GM18861 (cell line): Measurements from ENCODE around the gene PSRC1.
A peak's percentile ranks its signal among the peaks of the same experiment; 100 is the strongest.
"Not testable (repeated sequence)": the region's sequence is repeated elsewhere in the genome, so short reads cannot be mapped to it uniquely, and the experiment has no call there.

Source experiments
- ATAC-seq: cut with Tn5 transposase; IDR thresholded peaks from one replicate; pipeline ENCODE4 v1.9.1; 2021; ENCODE audit not compliant: unreplicated experiment

PSRC1 gene

DNA sequence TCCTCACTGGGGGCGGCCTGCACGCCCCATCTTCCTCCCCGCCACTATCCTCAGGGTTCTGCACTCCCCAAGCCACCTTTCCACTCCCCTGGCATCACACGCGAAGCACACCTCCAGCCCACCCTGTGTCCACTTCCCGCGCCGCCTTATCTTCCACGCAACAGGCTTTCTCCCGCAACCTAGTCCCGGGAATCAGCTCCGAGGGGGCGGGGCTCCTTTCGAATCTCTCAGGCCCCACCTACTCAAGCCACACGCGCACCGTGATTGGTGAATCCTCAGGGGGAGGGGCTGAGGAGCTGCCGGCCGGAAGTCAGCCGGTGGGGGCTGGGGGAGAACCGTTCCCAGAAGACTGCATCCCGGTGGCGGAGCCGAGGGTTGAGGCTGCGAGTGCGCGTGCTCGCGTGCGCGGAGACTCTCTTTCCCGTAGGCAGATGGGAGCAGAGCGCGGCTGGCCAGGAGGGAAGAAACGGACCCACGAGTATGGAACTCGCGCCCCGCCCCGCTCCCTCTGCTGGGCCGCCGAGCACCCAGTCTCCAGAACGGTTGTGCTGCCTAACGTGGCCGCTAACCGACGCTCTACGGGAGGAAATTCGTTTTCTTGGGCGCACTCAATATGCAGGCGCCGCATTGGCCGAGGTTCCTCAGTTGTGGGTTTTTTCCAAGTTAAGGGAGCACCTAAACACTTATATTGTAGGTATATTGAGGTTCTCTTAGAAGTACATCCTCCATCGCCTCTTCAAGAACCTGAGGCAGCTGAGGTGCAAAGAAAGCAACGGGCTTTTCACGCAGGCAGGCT, at the start of gene PSRC1:
Gene PSRC1 (minus strand): TSS at position 194 of the 796 bp plus-strand sequence.
- peak; percentile 82 for ATAC-seq

GRCh38 chr1:109331113-109331512, 48.2 kb upstream of the PSRC1 start:
- no peak for ATAC-seq

DNA sequence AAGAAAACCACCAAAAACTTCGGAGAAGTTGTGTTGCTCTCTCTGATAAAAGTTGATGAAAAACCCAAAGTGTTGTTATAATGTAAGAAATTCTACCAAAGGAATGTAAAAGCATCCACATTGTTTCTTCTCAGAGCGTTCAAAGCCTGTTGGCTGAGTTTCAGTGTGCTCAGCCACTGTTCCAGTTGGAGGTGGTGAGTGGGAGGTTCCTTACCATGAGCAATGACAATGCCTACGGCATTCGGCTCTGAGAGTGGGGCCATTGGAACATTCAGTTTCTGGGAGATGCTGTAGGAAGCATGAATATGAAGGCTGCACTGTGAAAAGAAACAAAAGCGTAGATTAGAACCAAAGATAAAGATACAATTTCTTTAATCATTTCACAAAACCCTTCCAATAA, 44.3 kb upstream of the PSRC1 start:
- no peak for ATAC-seq

GRCh38 chr1:109322974-109323373, 40.0 kb upstream of the PSRC1 start:
- no peak for ATAC-seq

DNA sequence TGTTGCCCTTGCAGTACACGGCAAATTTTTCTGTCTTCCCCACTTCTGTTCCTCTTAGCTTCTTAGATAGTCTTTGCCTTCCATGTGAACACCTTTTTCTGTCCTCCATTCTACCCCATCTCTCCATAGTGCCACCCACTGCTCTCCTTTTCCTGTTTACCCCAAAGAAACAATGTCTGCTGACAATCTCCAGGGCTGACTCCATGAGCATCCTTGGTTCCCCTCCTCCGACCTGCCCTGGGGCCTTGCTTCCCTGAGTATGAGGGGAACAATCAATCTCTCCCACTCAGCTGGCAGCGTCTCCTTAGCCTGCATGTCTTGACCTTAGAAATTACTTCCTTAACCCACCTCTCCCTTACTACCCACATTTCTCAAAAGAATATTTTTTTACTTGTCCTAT, 36.2 kb upstream of the PSRC1 start:
- ATAC-seq, result no peak

DNA sequence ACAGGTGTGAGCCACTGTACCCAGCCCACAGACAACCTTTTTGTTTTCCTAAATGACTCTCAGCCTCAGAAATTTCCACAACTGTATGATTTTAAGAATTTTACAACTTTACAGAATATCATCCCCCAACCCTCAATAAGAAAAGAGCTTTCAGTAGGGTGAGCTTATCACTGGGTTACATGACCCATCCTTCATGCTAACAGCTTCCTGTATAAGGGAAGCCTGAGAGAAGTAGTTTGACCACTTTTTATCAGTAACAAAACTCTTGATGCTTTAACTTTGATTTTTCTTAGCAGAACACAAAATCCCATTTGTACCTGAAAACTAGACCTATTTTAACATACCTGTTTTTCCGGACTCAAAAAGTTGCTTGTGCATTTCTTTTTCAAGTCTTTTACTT, 33.6 kb upstream of the PSRC1 start:
- ATAC-seq, result no peak

- no peak for ATAC-seq
Measured at GRCh38 chr1:109315288-109315687, 32.3 kb upstream of the PSRC1 start.

GRCh38 chr1:109314795-109315194, 31.9 kb upstream of the PSRC1 start:
- ATAC-seq, result no peak

DNA sequence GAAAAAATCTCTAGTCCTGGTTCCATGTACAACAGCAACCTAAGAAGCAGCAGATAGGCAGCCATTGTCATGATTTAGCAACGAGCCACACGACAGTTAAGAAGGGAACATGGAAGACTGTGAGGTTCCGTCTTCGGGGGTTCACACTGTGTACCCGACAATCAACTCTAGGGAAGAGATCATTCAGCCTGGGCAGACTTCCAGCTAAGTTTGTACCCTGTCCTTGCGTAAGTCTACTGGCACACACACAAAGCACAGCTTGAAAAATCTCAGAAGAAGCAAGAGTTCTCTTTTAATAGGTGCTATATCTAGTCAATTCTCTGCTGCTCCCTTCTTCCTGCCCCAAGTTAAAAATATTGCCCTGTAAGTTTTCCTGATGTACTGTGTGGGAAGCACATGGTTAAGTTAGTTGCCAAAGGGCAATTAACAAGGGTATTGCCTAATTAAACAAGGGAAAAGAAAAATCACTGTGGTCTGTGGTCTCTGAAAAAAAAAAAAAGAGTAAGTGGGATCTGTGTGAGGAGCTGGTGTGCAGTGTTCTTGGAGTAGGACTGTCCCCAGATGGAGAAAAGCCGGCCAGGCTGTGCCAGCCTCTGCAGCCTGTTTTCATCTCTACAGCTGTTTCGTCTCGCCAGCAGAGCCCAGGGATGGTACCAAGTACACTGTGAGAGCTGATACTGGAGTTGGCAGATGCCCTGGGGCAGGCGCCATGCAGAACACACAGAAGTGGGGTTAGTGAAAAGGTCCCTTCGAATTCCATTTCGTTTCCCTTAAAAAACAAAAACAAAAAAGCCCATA, 30.2 kb upstream of the PSRC1 start:
- no peak for ATAC-seq

- ATAC-seq, result no peak
Measured at GRCh38 chr1:109312246-109312645, 29.3 kb upstream of the PSRC1 start.

DNA sequence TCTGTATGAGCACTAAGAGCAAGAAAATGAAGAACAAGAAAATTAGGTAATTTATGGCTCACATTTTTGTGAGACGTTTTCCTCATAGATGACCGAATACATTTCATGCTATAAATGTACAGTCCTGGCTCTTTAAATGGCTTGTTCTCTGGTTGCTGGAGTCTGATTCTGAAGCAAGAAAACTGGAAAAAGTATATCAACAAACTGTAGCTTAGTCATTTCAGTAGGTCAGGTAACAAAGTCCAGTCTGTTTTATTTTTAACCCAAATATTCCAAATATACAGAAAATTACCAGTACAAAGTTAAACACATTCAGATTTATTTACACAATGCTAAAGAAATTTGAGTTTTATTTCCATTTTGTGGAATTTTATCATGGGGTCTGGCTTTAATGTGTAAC, 26.4 kb upstream of the PSRC1 start:
- no peak for ATAC-seq

DNA sequence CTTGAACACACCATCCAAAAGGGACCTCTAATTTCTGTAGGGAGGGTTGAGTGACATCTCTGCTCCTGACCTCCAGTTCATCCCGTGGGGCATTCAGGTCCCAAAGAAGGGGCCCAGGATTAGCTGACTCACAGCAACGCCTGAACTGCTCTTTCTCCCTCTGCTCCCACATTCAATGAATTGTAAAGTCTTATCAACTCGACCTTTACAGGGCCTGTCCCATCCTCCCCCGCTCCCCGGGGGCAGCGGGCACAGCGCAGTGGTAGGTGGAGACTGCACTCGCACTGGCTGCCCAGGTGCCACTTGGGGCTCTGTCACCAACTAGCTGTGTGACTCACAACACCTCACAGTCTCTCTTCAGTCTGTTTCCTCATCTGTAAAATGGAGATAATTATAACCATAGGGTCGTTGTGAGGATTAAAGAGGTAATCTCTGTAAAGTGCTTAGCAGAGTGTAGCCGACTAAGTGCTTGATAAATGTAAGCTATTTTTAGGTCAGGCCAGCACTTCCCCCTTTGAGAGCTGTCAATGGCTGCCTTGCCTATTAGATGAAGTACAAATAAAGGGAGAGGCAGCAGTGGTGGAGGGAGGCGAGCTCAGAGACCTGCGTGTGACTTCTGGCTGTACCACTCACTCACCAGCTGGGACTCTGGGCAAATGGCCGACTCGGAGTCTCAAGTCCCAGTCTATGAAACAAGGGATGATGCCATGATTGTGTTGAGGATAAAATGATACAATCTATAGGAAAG, 24.5 kb upstream of the PSRC1 start:
- ATAC-seq, result no peak

- ATAC-seq, result no peak
Measured at GRCh38 chr1:109306832-109307273, 23.9 kb upstream of the PSRC1 start, which contains the start of gene MYBPHL. MYBPHL (minus strand) TSS chr1:109307011; CDS start chr1:109306991, 20 bp downstream.

DNA sequence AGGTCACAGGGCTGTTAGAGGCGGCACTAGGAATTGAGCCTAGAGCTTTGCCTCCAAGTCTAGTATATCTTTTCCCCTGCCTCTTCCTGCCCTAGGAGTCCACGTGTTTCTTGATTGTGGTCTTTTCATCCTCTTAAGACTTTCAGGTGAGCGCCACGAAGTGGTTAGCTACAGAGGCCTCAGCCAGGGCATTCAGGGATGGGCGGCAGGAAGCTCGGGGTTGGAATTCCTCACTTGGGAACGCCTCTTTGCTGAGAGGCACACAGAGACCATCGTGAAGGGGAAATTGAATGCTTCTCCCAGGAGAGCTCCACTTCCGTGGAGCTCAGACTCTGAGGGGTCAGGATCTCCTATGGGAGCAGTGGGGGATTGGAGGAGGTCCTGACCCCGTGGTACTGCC, 23.0 kb upstream of the PSRC1 start:
- ATAC-seq, result not testable (repeated sequence)

DNA sequence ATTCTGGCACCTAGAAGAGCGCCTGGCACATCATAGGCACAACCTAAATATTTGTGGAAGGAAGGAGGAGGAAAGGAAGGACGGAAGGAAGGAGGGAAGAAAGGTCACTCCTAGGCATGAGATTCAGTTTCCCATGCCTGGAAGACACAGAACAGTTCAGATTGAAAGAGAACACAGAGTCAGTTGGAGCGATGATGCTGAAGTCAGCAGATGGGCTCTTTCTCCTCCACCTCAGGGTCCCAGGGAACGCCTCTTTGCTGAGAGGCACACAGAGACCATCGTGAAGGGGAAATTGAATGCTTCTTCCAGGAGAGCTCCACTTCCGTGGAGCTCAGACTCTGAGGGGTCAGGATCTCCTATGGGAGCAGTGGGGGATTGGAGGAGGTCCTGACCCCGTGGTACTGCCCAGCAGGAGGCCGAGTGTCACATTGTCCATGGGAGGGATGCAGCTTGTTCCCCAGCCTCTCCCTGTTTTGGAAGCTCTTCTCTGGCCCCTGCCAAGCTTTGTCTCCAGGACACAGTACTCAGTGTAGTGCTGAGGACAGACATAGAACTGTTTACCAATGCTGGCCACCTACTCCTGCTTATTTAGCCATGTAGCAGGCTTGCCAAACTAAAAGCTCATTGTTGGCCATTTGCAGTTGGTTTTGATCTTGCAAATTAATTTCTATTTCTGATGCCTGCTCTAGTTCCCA, 21.4 kb upstream of the PSRC1 start:
- ATAC-seq, result no peak

- ATAC-seq, result no peak
Measured at GRCh38 chr1:109301874-109302273, 18.9 kb upstream of the PSRC1 start.

DNA sequence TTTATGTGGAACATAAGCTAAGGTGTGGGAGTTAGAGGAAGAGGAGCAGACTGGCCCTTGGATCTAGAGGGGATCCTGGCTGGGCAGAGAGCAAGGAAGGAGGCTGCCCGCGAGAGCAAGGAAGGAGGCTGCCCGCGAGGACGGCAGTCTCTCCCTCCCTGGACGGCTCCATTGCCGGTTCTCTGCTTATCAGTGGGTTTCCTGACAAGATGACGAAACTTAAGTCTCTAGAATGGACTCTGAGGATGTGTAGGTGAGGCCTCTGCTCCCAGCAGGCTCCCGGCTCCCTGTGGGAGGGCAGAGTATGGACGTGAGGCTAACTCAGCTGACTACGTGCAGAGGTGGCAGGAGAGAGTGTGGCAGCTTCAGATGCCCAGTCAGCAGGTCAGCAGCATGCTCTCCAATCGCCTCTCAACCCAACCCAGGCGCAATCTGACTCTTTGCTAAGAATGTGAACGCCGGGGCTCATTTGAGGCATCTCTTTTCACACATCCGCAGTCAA, 17.8 kb upstream of the PSRC1 start:
- no peak for ATAC-seq

GRCh38 chr1:109299558-109300343, 16.8 kb upstream of the PSRC1 start:
- no peak for ATAC-seq

DNA sequence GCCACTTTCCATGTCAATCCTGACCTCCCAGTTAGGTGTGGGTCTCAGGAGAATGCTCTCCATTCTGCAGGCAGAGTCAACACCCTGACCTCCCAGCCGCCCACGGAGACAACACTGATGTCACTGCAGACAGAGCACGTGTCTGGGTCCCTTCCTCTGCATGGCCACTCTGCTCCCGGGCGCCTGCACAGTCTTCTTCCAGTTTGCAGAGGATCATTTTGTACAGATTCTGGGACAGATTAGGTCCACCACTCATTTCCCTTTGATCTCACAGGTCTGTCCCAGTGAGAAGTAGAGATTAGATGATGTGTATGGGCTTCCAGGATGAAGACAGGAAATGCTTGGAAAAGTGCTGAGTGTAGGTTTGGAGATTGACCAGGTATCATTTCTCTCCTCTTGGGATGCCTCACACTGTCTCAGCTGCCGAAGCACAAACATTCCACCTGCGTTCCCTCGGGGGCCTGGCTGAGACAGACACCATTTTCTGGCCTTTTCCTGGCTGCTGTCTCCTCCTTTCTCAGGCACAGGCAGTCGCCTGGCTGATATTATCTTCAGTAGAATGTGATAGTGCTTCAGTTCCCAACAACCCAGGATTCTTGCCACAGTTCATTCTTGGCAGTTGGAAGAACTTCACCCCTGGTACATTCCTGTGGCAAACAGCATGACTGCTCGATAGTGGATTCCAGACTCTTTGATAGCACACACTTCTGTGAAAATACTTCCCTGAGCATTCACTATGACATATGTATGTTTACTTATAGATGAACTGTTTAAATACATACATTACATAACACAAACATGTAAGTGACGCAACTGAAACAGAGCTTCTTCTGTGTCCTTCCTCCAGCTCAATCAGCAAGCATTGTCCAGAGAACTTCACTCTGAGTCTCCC, 16.0 kb upstream of the PSRC1 start:
- no peak for ATAC-seq
